Astrocyte of the hippocampus (primary cell): ENCODE results near the gene TLDC2.
"Not testable (repeated sequence)": the region's sequence is repeated elsewhere in the genome, so short reads cannot be mapped to it uniquely, and the experiment has no call there.

Experiments
- DNase-seq: peaks from one replicate; pipeline ENCODE4 v3.0.0; 2011; ENCODE audit warnings: low read depth, low spot score

TLDC2 gene

DNA sequence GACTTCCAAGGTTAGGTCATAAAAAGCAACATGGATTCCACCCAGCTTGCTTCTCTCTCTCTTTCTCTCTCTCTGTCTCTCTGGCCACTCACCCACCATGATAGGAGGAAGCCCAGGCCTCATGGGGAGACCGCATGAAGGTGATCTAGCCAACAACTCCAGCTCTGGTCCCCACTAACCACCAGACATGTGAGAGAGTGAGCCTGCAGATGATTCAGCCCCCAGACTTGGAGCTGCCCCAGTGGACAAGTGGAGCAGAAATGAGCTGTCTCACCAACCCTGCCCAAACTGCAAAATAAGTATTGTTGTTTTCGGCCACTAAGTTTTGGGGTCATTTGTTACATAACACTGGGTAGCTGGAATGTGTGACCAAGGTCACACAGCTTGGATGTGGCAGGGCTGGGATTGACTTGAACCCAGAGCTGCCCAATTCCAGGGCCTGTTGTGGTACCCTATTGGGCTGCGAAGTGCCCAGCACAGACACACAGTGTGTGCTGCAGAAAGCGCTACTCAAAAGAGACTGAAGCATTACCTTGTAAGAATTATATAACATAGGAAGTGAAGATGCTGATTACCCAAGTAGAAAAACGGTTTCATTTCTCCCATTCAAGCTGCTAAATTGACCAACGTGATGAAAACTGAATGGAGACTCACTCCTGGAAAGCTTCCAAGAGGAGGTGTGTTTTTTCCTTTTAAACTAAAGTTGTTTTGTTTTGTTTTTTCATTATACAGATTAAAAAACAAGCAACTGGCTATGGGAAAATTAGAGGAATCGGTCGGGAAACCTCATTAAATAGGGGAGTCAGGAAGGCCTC is 9.1 kb upstream of the TLDC2 start:
- DNase-seq: peak; percentile 68

DNA sequence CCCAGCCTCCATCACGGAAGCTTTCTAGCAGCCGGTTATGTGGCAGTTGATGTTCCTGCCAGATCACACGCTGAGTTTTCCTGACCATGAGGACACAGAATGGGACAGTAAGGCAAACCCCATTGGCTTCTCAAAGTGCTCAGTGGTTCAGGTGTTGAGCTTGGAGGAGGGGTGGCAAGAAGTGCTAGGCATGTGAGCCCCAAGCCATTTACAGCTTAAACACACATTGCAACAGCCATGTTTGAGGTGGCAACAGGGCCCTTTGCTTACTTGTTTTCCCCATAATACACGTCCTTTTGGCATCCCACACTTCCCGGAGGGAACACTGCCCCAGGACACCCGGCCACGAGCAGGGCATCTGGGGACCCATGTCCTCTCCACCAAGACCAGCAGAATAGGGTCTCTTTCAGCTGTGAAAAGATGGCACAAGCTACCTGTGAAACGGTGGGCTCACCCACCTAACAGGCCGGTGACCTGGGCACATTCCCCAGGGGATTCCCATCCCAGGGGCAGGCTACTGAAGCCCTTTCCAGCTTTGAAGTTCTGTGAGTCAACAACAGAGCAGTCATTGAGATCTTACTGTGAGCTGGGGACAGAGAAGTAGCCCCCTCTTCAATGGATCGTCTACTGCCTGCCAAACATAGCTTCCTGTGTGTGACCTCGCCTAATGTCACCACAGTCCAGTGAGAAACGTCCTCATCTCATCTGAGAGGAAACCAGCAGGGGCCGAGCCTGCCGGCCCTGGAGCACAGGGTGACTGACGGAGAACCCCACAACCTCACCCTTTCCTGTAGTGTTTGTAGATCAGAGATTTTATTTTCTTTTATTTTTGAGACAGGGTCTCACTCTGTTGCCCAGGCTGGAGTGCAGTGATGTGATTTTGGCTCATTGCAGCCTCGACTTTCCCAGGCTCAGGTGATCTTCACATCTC is 4.0 kb upstream of the TLDC2 start:
- DNase-seq: no peak

DNA sequence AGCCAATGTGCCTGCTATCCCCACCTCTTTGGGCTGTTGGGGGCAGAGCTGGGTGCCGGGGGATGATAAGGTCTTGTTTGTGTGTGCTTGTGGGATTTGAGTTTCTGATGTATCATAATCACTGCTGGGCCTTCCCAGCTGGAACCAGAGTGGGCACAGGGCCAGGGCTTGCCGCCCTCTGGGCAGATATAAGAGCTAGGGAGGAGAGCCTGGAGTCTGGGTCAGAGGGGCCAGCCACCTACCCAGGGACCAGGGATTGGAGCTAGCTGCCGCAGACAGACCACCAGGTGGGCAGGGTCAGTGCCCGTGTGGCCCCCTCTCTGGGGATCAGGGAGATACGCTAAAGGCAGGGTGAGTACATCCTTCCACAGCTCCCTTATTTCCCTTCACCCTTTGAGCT is 3.1 kb upstream of the TLDC2 start:
- DNase-seq: no peak

DNA sequence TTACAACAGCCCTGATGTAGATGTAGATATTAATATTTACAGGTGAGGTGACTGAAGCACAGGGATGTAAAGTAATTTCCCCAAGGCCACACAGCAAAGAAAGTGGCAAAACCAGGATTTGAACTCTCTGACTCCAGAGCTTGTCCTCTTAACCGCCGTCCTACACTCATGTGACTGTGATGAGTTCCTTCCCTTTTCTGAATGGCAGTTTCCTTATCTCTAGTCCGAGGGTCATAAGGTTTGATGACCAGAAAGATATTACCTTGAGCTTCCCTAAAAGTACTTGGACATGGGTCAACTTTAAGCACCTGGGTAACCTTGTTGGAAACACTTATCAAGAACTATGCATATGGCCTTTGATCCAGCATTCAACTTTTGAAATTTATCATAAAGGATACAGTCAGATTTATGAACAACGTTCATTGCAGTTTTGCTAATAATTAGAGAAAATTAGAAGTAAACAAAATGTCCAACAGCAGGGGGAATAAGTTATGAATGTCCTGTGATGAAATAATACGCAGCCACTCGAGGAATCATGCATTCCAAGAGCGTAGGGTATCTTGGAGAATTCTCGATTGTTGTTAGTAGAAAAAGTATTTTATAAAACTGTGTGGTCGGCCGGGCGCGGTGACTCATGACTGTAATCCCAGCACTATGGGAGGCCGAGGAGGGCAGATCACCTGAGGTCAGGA is 2.3 kb upstream of the TLDC2 start:
- DNase-seq: no peak

DNA sequence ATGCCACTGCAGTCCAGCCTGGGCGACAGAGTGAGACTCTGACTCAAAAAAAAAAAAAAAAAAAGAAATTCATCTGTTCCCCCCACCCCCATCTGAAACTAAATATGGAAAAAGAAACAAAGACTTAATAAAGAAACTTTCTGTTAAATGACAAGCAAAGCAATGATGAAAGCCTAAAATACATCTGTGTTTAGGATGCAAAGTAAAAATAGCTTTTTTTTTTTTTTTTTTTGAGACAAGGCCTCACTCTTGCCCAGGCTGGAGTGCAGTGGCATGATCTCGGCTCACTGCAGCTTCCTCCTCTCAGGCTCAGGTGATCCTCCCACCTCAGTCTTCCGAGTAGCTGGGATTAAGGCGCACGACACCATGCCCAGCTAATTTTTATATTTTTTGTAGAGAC is 845 bp upstream of the TLDC2 start:
- DNase-seq: not testable (repeated sequence)

DNA sequence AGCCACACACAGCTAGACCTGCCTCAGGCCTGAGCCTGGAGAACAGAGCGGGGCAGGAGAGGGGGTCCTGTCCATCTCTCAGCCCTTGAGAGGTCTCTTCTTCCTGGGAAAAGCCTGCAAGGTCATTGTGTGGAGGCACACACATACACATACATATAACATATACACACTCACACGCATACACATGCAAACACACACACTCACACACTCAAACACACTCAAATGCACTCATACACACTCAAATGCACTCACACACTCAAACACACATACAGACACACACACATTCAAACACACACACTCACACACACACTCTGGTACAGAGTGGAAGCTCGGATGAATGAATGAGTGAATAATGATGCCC is 515 bp downstream of the TLDC2 start:
- DNase-seq: no peak

DNA sequence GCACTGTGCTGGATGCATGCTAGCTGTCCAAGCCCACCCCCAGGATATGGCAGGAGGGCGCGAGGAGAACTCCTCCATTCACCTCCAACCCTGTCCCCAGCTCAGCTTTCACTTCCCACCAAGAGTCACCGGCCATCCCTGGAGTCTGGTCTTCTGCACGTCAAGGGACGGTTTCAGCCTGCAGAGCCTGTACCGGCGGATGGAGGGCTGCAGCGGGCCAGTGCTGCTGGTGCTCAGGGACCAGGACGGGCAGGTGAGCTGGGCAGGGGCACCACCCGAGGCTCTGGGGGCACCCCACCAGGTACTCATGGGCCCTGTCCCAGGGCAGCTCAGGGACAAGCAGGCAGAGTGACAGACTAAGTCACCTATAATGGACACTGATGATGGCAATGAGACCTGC is 3.0 kb downstream of the TLDC2 start:
- no peak for DNase-seq

DNA sequence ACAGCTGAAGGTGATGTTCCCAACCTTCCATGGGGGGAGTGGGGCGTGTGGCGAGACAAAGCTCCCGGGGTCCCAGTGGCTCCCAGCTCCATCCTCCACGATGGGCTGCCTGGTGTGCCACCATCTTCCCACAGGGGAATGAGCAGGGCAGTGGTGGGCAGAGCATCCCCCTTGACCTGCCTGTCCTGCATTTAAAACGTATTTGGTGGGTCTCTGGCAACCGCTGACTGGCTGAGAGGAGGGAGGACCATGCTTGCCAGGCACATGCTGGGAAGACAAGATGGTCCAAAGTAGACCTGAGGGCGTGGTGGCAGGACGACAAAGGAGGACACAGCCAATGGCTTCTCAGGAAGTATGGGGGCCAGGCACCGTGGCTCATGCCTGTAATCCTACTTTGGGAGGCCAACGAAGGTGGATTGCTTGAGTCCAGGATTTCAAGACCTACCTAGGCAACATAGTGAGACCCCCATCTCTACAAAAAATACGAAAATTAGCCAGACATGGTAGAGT is 4.9 kb downstream of the TLDC2 start:
- DNase-seq: no peak

DNA sequence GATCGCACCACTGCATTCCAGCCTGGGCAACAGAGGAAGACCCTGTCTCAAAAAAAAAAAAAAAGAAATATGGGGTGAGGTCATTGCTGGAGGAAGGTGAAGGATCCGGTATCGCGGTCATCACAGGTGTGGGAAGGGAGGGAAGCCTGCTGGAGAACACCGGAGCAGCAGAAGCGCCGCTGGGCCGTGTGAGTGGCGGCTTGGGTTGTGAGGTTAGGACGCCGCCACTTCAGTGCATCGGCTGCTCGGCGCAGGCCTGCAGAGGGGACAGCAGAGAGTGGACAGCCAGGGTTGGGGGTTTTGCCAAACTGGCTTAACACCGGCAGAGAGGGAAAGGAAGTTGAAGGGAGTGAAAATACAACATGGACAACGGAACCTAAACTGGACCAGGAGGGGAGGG is 5.4 kb downstream of the TLDC2 start:
- no peak for DNase-seq

DNA sequence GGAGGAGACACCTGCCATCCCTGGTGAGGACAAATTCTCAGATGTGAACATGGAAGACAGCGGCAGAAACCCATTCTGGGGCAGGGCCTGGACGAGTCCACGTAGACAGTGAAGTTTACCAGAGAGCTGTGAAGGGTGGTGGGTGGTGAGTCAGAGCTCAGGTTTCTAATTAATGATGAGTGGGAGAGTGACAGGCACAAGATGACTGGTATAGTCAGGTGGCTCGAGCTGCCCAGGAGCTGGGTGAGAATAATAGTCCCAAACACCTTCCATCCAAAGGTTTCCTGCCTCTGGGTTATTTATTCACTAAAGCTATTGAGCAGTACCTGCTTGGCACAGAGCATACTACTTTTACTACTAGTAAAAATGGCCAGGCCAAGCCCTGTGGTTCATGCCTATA is 6.0 kb downstream of the TLDC2 start:
- no peak for DNase-seq

DNA sequence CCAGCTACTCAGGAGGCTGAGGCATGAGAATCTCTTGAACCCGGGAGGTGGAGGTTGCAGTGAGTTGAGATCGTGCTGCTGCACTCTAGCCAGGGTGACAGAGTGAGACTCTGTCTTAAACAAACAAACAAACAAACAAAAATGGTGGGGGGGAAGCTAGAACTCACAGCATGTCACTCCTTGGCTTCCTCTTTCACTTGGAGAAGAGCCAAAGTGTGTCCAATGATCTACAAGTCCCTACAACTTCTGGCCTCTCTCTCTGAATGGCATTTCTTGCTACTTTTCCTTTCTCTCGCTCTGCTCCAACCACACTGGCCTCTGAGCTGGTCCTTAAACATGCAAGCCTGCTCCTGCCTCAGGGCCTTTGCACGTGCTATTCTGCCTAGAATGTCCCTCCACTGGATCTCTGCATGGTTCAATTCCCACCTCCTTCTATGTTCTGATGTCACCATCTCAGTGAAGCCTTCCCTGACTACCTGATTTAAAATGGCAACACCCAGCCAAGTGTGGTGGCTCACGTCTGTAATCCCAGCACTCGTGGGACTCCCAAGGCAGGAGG is 8.1 kb downstream of the TLDC2 start:
- DNase-seq: no peak

DNA sequence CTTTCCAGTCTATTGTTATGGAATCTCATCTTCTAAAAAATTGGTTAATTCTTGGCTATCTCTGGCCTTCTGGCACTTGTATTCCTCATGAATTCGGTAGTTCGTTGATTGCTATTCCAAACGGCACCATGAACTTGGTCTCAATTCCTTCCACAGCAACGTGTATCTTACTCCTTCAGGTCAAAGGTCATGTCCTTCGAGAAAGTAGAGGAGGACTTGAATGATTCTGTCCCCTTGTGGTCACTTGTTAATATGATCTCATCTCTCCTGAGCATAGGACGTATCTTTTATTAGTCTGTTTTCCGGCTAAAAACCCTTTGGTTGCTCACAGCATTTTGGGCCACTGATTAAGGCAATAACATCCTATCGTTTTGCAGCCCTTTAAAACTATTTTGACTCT is 9.4 kb downstream of the TLDC2 start:
- DNase-seq: no peak

DNA sequence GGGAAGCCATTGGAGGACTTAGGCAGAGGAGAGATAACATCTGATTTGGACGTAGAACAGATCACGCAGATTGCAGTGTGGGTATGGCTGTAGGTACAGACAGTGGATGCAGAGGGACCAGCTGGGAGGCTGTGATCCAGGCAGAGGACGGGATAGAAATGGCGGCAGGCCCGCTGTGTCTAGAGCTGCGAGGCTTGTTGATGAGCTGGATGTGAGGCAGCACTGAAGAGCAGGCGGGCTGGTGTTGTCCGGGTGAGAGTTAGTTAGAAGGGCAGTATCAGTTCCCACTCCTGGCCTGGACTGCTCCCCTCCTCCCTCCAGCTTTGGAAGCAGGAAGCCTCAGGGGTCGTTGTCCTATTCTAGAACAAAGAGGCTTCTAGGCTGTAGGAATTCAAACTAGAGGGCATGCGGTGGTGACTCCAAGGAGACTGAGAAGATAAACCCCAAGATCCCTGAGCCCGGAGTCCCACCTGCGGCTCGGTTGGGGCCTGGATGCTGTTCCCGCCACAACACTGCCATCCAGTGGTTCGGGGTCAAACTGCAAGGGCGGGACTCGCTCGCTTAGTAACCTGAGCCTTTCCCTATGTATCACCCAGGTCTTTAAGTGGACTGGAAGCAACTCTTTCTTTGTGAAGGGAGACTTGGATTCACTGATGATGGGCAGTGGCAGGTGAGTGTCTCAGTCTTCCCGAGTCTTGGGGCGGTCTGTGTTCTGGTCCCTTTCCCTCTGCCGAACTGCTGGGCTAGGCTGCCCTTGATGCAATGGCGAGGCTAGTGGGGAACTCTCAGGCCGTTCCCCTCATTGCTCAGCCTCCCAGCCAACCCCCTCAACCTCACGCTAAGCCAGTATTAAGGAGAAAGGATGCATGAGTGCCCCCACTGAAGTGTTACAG is 11.2 kb downstream of the TLDC2 start:
- peak; percentile 89 for DNase-seq

DNA sequence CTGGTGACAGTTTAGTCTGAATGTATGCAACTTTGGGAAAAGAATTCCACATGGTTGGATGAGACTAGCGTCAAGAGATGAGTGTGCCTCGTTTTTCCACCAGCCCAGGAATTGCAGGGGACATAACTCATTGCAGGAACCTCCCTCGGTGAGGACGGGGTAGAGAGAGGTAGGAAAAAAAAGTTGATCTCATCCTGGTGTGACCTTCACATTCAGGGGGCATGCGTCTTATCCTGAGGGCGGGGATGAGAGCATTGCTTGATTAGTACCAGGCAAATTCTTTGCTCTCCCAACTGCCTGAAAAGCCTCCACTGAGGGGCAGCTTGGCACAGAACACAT is 11.8 kb downstream of the TLDC2 start:
- no peak for DNase-seq

DNA sequence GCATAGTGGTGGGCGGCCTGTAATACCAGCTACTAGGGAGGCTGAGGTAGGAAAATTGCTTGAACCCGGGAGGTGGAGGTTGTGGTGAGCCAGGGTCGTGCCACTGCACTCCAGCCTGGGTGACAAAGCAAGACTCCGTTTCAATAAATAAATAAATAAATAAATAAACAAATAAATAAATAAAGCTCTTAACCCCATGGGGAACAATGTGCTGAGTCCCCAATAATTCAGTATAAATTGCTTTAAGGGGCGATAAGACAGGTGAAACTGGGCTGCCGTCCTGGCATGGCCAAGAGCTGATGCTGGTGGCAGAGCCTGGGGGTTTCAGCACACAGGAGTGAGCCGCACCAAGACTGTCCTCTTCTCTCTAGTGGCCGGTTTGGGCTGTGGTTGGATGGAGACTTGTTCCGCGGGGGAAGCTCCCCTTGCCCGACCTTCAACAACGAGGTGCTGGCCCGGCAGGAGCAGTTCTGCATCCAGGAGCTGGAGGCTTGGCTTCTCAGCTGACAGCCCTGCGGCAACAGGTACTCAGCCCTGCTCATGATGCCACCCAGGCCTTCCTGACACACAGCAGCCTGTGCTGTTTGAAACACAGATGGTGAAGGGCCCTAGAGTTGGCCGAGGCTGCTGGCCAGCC is 13.1 kb downstream of the TLDC2 start:
- DNase-seq: no peak

DNA sequence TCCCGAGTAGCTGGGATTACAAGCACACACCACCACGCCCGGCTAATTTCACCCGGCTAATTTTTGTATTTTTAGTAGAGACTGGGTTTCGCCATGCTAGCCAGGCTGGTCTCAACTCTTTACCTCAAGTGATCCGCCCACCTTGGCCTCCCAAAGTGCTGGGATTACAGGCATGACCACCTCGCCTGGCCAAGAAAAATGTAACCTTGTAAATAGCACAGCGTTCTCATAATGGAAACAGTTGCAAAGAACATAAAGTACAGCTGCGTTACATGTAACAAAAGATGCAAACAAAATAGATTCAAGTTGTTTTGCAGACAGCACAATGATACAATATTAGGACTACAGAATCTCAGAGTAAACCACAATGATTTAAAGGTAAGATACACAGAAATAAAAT is 14.6 kb downstream of the TLDC2 start:
- no peak for DNase-seq

DNA sequence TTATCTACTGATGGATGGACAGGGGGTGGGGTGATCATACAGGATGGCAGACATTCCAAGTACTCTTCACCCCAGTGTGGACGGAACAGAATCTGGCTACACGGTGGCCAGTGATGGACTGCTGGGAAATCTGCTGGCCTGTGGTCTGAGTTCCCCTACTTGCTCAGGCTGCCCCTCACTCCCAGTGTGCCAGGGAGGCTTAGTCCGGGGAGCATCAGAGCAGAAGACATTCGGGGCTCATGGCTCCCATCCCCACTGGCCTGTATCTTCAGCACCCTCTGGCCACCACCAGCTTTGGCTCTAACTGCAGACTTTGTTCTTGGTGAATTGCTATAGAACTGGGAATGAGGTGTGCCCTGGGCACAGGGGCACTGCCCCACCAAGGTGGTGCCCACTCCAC is 15.3 kb downstream of the TLDC2 start:
- no peak for DNase-seq

DNA sequence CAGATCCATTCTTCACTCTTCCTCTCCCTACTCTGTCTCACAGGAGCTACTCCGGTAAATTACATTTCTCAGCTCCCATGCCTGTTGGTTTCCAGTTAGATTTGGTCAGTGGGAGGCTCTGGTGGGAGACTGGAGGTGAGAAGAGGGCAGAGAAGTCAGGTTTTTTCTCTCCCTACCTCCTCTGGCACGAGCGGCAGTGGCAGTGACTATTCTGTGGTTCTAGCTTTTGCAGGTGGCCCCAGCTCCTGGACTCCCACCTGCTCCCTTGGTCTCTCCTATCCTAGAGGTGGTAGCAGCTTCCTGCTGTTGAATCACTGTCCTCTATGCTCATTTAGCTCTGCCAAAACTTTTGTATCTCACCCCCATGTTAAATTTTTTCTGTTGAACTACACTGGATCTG is 17.9 kb downstream of the TLDC2 start:
- no peak for DNase-seq

DNA sequence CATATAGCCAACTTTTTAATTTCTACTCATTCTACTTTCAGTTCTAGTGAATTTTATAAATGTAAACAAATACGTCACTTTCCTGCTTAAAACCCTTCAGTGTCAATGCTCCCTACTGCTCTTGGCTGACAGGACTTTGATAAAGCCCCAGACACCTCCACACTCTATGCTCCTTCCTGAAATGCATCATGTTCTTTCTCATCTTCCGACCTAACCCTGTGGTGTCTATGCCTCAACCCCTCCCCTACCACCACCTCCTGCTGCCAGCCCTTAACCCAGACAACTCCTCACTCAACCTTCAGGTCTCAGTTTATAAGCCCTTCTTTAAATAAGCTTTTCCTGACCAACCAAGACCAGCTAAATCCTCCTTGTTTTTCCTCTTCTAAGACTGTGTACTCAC is 19.1 kb downstream of the TLDC2 start:
- no peak for DNase-seq

DNA sequence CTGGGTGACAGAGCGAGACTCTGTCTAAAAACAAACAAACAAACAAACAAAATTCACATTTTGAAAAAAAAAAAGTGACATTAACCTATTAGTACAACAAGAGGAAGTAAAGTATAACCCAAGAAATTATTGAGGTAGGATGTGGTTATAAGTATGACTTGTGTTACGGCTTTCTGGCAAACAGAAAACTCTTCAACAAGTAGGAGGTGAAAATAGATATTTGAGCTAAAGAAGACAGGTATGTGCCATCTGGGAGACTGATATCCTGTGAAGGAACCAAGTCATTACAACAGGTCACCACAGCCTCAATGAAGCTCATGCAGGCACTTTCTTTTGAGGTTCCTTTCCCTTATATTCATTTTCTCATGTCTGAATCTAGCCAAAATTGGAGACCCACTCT is 28.8 kb downstream of the TLDC2 start:
- no peak for DNase-seq
